Cortex of kidney (tissue), 1 donor: Measurements from ENCODE around the gene CRELD1.
"Not testable (repeated sequence)": the region's sequence is repeated elsewhere in the genome, so short reads cannot be mapped to it uniquely, and the experiment has no call there.

ENCODE experiments used
- DNase-seq: peaks from one replicate; lab custom pipeline; 2025; lab: John Stamatoyannopoulos, UW

CRELD1 gene, protein sequence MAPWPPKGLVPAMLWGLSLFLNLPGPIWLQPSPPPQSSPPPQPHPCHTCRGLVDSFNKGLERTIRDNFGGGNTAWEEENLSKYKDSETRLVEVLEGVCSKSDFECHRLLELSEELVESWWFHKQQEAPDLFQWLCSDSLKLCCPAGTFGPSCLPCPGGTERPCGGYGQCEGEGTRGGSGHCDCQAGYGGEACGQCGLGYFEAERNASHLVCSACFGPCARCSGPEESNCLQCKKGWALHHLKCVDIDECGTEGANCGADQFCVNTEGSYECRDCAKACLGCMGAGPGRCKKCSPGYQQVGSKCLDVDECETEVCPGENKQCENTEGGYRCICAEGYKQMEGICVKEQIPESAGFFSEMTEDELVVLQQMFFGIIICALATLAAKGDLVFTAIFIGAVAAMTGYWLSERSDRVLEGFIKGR

DNA sequence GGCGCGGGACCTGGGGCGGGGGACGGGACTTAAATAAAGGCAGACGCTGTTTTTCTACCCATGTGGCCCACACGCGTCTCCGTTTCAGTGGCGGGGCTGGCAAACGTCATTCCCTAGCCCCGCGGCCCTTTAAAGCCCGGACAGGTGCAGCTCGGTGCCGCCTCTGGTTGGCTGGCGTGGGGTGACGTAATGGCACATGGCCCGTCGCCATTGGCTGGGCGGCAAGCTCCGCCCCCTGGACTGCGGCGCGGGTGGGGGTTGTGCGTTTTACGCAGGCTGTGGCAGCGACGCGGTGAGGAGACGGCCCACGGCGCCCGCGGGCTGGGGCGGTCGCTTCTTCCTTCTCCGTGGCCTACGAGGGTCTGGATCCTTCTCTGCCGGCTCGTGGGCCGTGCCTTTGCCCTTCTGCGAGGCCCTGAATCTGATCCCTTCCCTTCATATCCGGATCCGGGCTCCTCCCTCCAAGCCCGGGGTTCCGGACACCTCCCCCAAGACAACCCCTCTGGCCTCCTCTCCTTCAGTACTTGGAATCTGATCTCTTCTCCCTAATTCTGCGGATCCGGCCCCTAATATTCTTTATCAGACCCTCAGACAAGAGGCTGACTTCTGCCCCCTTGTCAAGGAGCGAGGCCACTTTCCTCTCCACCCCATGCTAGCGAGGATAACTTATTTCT is at the start of gene CRELD1:
Gene CRELD1, plus strand, starts transcription at position 274 of the 674 bp plus-strand sequence. CDS start 605 bp downstream, outside the sequence.
- no peak for DNase-seq

DNA sequence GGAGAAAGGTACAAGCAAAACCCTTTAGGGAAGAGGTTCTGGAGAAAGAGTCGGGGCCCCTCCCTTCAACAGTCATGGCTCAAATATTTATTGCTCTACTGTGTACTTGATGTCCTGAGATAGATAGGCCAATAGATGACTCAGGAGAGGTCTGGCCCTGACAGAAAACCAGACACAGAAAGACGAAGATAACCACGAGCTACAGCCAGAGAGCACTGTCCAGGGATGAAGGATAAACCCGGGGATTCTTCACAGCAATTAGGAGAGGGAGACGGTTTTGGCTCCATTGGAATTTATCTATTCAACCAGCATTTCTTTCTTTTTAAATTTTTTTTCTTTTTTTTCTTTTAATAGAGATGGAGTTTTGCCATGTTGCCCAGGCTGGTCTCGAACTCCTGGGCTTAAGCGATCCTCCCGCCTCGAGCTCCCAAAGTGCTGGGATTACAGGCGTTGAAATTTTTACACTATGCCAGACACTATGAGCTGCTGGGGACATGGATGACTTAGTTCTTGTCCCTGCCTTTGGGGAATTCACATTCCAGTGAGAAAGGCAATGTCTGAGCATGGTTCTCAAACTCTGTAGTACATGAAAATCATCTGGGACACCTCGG is 49.0 kb upstream of the CRELD1 start:
- DNase-seq, result no peak

GRCh38 chr3:9886328-9886727 is 47.3 kb upstream of the CRELD1 start:
- DNase-seq, result no peak

- no peak for DNase-seq
Observed at GRCh38 chr3:9887480-9887879, 46.2 kb upstream of the CRELD1 start.

DNA sequence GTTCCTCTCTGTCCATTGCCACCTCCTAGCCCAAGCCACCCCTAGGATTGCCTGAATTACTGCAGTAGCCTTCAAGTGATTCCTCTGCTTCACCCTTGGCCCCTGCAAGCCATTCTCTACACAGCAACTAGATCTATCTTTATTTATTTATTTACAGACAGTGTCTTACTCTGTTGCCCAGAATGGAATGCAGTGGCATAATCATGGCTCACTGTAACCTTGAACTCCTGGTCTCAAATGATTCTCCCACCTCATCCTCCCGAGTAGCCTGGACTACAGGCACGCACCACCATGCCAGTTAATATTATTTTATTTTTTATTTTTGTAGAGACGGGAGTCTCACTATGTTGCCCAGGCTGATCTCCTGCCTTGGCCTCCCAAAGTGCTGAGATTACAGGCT is 45.1 kb upstream of the CRELD1 start:
- DNase-seq, result no peak

GRCh38 chr3:9889405-9889804 is 44.2 kb upstream of the CRELD1 start:
- DNase-seq, result no peak

GRCh38 chr3:9890249-9891071 is 43.2 kb upstream of the CRELD1 start, which contains the start of gene JAGN1:
Gene JAGN1 (plus strand): TSS chr3:9890610. CDS start chr3:9890723, 113 bp downstream.
- DNase-seq, result no peak

DNA sequence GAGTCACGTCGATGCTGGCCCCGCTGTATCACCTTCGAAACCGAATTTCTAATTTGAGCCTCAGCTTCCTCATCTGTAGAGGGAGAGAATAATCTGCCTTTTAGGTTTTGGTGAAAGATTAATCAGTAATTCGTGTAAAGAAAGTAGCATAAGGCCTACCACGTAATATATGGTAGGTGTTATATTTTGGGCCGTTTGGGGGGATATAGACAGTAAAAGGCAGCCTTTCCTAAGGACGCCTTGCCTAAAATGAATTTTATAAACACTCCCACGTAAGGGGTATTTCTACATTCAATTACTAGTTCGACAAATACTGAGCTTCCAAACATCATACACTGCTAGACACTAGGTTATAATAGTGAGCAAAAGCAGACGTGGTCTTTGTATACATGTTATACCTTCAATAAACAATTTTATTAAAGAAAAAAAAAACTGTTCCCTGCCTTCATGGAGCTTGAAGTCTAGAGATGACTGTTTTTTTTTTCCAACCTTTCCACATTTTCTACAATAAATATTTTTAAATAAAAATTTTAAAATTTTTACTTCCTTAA is 42.5 kb upstream of the CRELD1 start:
- no peak for DNase-seq

DNA sequence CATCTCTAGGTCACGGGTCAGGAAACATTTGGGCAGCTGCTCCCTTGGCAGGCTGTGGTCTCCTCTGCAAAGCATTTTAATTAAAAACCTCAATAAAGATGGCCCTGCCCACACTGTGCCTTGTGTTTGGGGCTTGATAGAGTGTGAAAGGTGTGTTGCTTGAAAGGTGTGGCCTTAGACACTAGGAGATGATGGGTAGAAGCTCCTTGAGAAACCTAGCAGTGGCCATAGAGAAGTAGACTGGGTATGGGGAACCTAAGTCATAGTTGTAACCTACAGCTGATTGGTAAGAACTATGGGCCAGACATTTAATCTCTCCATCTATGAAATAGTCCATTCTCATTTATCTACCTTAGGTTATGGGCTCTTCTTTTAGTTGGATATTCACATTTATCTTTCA is 39.9 kb upstream of the CRELD1 start:
- no peak for DNase-seq

- DNase-seq, result not testable (repeated sequence)
Observed at GRCh38 chr3:9895715-9896114, 37.9 kb upstream of the CRELD1 start.

GRCh38 chr3:9896755-9897407 is 36.8 kb upstream of the CRELD1 start:
- not testable (repeated sequence) for DNase-seq

- DNase-seq, result no peak
Observed at GRCh38 chr3:9897408-9898372, 35.9 kb upstream of the CRELD1 start.

DNA sequence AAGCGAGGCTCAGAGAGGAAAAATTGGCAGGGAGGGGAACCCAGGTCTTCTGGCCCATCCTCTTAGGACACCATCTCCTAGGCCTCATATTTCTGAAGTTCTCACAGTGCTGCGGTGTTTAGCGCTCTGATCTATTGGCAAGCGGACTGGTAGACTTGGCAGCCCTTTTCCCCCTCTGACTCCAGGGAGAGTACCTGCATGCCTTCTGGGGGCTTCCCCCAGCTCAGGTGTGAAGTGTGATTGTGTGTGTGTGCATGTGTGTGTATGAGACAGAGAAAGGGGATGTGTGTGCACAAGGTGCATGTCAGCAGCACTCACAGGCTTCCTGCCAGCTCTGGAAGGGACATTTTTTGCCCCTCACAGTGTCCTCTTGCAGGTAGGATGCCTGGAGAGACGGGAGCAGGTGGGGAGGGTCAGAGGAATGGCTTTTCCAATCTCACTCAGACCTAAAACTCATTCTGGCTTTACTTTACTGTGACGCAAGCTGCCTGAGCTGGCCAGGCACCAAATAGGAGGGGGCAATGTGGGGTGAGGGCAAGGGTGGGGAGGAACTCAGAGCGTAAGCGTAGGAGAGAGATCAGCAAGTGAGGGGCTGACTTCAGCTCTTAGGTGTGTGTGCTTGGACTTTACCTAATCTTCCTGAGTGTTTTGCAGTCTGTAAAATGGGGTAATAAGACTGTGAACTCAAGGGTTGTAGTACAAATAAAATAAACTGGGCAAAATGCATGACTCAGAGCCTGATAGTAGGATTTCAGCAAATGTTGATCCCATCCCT is 35.0 kb upstream of the CRELD1 start:
- no peak for DNase-seq

DNA sequence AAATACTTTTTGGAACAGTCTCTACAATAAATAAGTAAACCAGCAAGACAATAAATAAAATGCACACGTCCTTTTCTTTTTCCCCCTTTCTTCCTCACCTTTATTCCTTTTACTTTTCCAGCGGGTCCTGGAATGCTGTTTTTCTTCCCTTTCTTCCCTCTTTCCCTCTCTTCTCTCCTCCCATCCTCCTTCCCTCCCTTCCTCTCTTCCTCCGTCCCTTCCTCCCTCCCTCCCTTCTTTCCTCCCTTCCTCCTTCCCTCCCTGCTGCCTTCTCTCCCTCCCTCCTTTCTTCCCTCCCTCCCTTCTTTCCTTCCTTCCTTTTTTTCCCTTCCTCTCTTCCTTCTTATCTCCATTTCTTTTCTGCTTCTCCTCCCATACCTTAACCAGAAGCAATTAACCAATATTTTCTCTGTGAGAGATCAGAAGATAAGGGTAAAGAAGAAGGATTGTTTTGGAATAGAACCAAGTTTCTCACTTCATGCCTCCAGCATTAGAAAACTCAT is 34.3 kb upstream of the CRELD1 start:
- DNase-seq, result no peak

DNA sequence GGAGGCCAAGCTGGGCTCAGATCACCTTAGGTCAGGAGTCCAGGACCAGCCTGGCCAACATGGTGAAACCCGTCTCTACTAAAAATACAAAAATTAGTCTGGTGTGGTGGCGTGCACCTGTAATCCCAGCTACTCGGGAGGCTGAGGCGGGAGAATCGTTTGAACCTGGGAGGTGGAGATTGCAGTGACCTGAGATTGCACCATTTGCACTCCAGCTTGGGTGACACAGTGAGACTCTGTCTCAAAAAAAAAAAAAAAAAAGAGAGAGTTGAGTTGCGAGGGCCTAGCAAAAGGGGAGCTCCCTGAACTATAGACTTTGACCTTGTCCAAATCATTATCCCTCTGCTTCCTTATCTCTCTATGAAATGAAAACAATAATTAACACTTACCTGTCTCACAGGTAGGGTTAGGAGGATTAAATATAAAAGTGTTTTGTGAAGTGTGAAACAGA is 32.6 kb upstream of the CRELD1 start:
- DNase-seq, result not testable (repeated sequence)

DNA sequence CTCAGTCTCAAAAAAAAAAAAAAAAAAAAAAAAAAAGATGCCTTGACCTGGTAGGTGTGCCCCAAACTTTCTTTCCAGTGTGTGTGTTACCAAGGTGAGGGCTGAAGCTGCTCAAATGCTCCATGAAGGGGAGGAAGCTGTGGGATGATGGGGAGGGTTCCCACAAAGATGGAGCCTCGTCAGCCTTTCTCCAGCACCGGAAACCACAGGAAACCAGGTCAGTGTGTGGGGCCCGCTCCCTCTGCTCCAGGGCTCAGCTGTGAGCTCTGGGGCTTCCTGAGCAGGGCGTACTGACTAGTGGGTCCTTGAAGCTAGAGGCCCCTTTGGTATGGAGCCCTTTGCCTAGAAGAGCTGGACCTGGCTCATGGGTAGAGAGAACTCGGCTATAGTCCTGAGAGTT is 31.7 kb upstream of the CRELD1 start:
- no peak for DNase-seq

DNA sequence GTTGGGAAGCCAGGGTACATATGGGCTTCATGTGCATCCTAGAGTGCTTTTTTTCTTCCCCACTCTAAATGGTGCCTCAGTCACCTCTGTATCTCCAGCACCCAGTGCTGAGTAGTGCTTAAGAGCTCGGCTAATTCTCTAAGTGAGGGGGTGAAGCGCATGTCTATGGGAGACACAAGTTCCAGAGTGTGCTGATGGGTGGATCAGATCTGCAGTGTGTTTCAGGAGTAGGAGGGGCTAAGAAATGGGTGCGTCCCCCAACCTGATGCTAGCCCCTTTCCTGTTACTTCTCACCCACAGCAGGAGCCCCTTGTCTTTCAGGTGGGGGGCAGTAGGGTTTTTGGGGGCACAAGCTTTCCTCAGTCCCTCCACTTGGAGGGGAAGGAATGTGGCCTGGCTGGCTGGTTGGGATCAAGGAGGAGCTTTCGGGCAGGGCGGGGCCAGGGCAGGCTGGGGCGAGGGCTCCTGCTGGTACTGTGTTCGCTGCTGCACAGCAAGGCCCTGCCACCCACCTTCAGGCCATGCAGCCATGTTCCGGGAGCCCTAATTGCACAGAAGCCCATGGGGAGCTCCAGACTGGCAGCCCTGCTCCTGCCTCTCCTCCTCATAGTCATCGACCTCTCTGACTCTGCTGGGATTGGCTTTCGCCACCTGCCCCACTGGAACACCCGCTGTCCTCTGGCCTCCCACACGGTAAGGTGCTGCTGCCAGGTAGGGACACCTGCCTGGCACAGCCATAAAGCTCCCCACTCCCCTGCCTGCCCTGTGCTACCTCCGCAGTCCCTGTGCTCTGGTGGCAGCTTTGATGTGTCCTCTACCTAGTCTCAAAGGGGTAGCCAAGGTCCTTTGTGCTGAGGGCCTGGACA is 31.0 kb upstream of the CRELD1 start, which contains the start of gene IL17RE:
Gene IL17RE, plus strand, starts transcription at position 477 of the 866 bp plus-strand sequence. Its CDS starts 85 bp downstream, at position 562.
- DNase-seq, result no peak

- DNase-seq, result no peak
Observed at GRCh38 chr3:9903238-9903624, 30.4 kb upstream of the CRELD1 start.
